Keratinocyte (primary cell): ENCODE data around the gene C11orf58. TPM values are rescaled to one million over a fixed set of nuclear protein-coding genes. Genes with fewer than 3 reads are reported as not detected.

Experiments used
- DNase-seq: peaks from one replicate; pipeline ENCODE4 v3.0.0-alpha.2; 2011; ENCODE audit warnings: low read depth, missing footprints, low spot score
- FAIRE-seq: peaks from 2 replicates; lab custom pipeline; 2011; peaks lifted over from hg19 to GRCh38; lab: Jason Lieb, UNC
- H2AFZ ChIP-seq: 2 replicates; pipeline ENCODE4 v1.6.0; 2012; ENCODE audit warnings: low read length, control low read depth, inconsistent platforms; ENCODE audit not compliant: control insufficient read depth
- H3K27ac ChIP-seq: 2 replicates; pipeline ENCODE4 v1.5.1; 2011; ENCODE audit warnings: low read length; ENCODE audit not compliant: control insufficient read depth, insufficient read depth
- H3K27me3 ChIP-seq: 3 replicates; pipeline ENCODE4 v1.6.0; 2011; ENCODE audit warnings: low read length; ENCODE audit not compliant: control insufficient read depth, insufficient read depth; ENCODE audit errors: extremely low read depth
- H3K36me3 ChIP-seq, 2 experiments: 2 replicates in 1 of 2; 3 replicates in 1 of 2; pipeline ENCODE4 v1.5.1; 2011; ENCODE audit warnings: low read length in 2 of 2, mild to moderate bottlenecking in 1 of 2; ENCODE audit not compliant: control insufficient read depth in 2 of 2, insufficient read depth in 2 of 2; ENCODE audit errors: extremely low read depth in 1 of 2
- H3K4me1 ChIP-seq: 3 replicates; pipeline ENCODE4 v1.5.1; 2011; ENCODE audit warnings: low read length; ENCODE audit not compliant: control insufficient read depth, insufficient read depth; ENCODE audit errors: extremely low read depth
- H3K4me2 ChIP-seq: 3 replicates; pipeline ENCODE4 v1.6.0; 2011; ENCODE audit warnings: low read depth, low read length; ENCODE audit not compliant: control insufficient read depth, insufficient read depth; ENCODE audit errors: extremely low read depth
- H3K4me3 ChIP-seq, 3 experiments: fragments of 200-600 bp in 1 of 3; sonication (generic) in 1 of 3; 2 replicates in 2 of 3; 3 replicates in 1 of 3; pipeline ENCODE4 v1.5.1; 2011 to 2016; ENCODE audit warnings: low read length in 3 of 3, mild to moderate bottlenecking in 3 of 3, control low read depth in 2 of 3, inconsistent platforms in 1 of 3, low read depth in 1 of 3, mixed read lengths in 1 of 3, mixed run types in 1 of 3, moderate library complexity in 1 of 3; ENCODE audit not compliant: control insufficient read depth in 2 of 3, insufficient read depth in 2 of 3; ENCODE audit errors: extremely low read depth in 1 of 3
- H3K79me2 ChIP-seq: 2 replicates; pipeline ENCODE4 v1.6.0; 2012; ENCODE audit warnings: low read length; ENCODE audit not compliant: control insufficient read depth, insufficient read depth
- H3K9ac ChIP-seq: 3 replicates; pipeline ENCODE4 v1.6.0; 2011; ENCODE audit warnings: low read length; ENCODE audit not compliant: control insufficient read depth, insufficient read depth; ENCODE audit errors: extremely low read depth
- H3K9me1 ChIP-seq: 3 replicates; pipeline ENCODE4 v1.6.0; 2011; ENCODE audit warnings: low read length; ENCODE audit not compliant: control insufficient read depth, insufficient read depth; ENCODE audit errors: extremely low read depth
- H3K9me3 ChIP-seq: 2 replicates; pipeline ENCODE4 v1.5.1; 2012; ENCODE audit warnings: low read depth, low read length; ENCODE audit not compliant: control insufficient read depth
- H4K20me1 ChIP-seq: 3 replicates; pipeline ENCODE4 v1.6.0; 2011; ENCODE audit warnings: low read length; ENCODE audit not compliant: control insufficient read depth, insufficient read depth; ENCODE audit errors: extremely low read depth
- CTCF ChIP-seq, 3 experiments: IDR thresholded peaks in 1 of 3; conservative IDR thresholded peaks in 1 of 3; optimal IDR thresholded peaks in 1 of 3; 2 replicates in 2 of 3; 3 replicates in 1 of 3; pipeline versions ENCODE3 to v1.5.1; 2011; ENCODE audit warnings: low read length in 3 of 3, mild to moderate bottlenecking in 3 of 3, moderate library complexity in 2 of 3, control low read depth in 1 of 3, inconsistent platforms in 1 of 3; ENCODE audit not compliant: insufficient read depth in 2 of 3; ENCODE audit errors: extremely low read depth in 1 of 3
- EZH2 ChIP-seq: IDR thresholded peaks from one replicate; pipeline ENCODE4 v1.6.1; 2012; ENCODE audit warnings: inconsistent platforms, mild to moderate bottlenecking, low read length, moderate library complexity
- dilution Hi-C: fragments of 300-500 bp; cut with MboI; formaldehyde crosslinking; loops from one replicate; pipeline ENCODE4 v1.7.0; 2020; ENCODE audit warnings: low sequenced_read_pairs; ENCODE audit not compliant: extremely low pct_ligation_motif_present
- polyA plus RNA-seq, 5 experiments: library from polyadenylated mRNA; depleted of rRNA in 3 of 5; stranded (reverse) in 3 of 5; stranded (forward) in 1 of 5; unstranded in 1 of 5; fragments of >200 nt; gene quantifications; 1 replicate in 1 of 5; 2 replicates in 3 of 5; 3 replicates in 1 of 5; pipeline versions ENCODE4 v1.2.1 to v1.2.3, GENCODE V29; 2011 to 2012; ENCODE audit warnings: missing spikeins in 2 of 5, low read depth in 1 of 5, low replicate concordance in 1 of 5

Gene C11orf58
- polyA plus RNA-seq, 1 donor (not counting 4 experiments of a cell fraction or from before 2014, with no cell fraction given): 166 TPM

GRCh38 chr11:16791191-16791961 is 52.9 kb downstream of the C11orf58 start:
- Histone ChIP-seq H4K20me1 (no peaks in the 10 kb centered on the region), H3K27me3 (no peaks in the 10 kb centered on the region), H3K27ac (peak overlapping the region; percentile 55), H3K9me3 (no peaks in the 10 kb centered on the region), H3K4me3 (no peak overlapping the region), H3K36me3 (no peaks in the 10 kb centered on the region), H3K9me1 (no peaks in the 10 kb centered on the region), H3K4me2 (peak overlapping the region; percentile 47), H3K9ac (no peak overlapping the region), H3K79me2 (no peaks in the 10 kb centered on the region), H3K4me1 (peaks cover 35% of the 10 kb centered on the region), H2AFZ (peak overlapping the region; percentile 41)
- TF ChIP-seq CTCF (optimal IDR thresholded peaks at IDR 0.05 in 1 of 3, IDR thresholded peaks at IDR 0.05 in 1 of 3, conservative IDR thresholded peaks at IDR 0.05 in 1 of 3; ENCODE audit: extremely low read depth in 1 of 3, insufficient read depth in 2 of 3, low read length in 3 of 3) (no peak), EZH2 (no peak)
- peak; percentile 99 for FAIRE-seq
- peak; percentile 61 for DNase-seq
- dilution Hi-C loops: no loop called here

GRCh38 chr11:16792426-16792825 is 54.0 kb downstream of the C11orf58 start:
- dilution Hi-C loops: no loop called here
- TF ChIP-seq CTCF (optimal IDR thresholded peaks at IDR 0.05 in 1 of 3, IDR thresholded peaks at IDR 0.05 in 1 of 3, conservative IDR thresholded peaks at IDR 0.05 in 1 of 3; ENCODE audit: extremely low read depth in 1 of 3, insufficient read depth in 2 of 3, low read length in 3 of 3) (no peak), EZH2 (no peak)
- Histone ChIP-seq H2AFZ (no peak overlapping the region), H3K4me2 (no peak overlapping the region), H3K4me1 (peaks cover 34% of the 10 kb centered on the region), H3K27me3 (no peaks in the 10 kb centered on the region), H3K79me2 (no peaks in the 10 kb centered on the region), H3K36me3 (no peaks in the 10 kb centered on the region), H3K27ac (no peak overlapping the region), H3K4me3 (no peak overlapping the region), H3K9me1 (no peaks in the 10 kb centered on the region), H3K9ac (no peak overlapping the region), H3K9me3 (no peaks in the 10 kb centered on the region), H4K20me1 (no peaks in the 10 kb centered on the region)
- FAIRE-seq: no peak
- no peak for DNase-seq
